Skeletal muscle satellite cell (primary cell): ENCODE data around the gene ZNF521.

Source experiments
- H3K27me3 ChIP-seq: 2 replicates; pipeline ENCODE4 v1.7.0; 2013; ENCODE audit warnings: low read length; ENCODE audit not compliant: control insufficient read depth, insufficient read depth
- H3K36me3 ChIP-seq: 2 replicates; pipeline ENCODE4 v1.7.0; 2013; ENCODE audit warnings: mild to moderate bottlenecking, control low read depth, low read length; ENCODE audit not compliant: insufficient read depth
- H3K4me1 ChIP-seq: 2 replicates; pipeline ENCODE4 v1.7.0; 2013; ENCODE audit warnings: low read length; ENCODE audit not compliant: control insufficient read depth, insufficient read depth
- H3K4me2 ChIP-seq: 2 replicates; pipeline ENCODE4 v1.7.0; 2013; ENCODE audit warnings: mild to moderate bottlenecking, low read length
- H3K4me3 ChIP-seq: 2 replicates; pipeline ENCODE4 v1.7.0; 2013; ENCODE audit warnings: low read length
- H3K9ac ChIP-seq: 2 replicates; pipeline ENCODE4 v1.7.0; 2013; ENCODE audit warnings: mild to moderate bottlenecking, low read depth, low read length, moderate library complexity
- H3K9me3 ChIP-seq: replicated peaks from 2 replicates; pipeline ENCODE4 v1.7.0; 2013; ENCODE audit warnings: mild to moderate bottlenecking, control low read depth, low read length

The ZNF521 gene

GRCh38 chr18:25145731-25146511, 206.0 kb downstream of the ZNF521 start:
- Histone ChIP-seq H3K4me2 (no peak overlapping the region), H3K9ac (no peak overlapping the region), H3K27me3 (no peaks in the 10 kb centered on the region), H3K4me1 (peaks cover 9% of the 10 kb centered on the region), H3K36me3 (no peaks in the 10 kb centered on the region), H3K4me3 (no peak overlapping the region), H3K9me3 (no peaks in the 10 kb centered on the region)

- no peak overlapping the region for H3K9ac ChIP-seq
- no peaks in the 10 kb centered on the region for H3K9me3 ChIP-seq
- no peaks in the 10 kb centered on the region for H3K27me3 ChIP-seq
- H3K4me1 ChIP-seq, result peaks cover 9% of the 10 kb centered on the region
- H3K36me3 ChIP-seq, result no peaks in the 10 kb centered on the region
- no peak overlapping the region for H3K4me3 ChIP-seq
- H3K4me2 ChIP-seq, result no peak overlapping the region
Observed at GRCh38 chr18:25144820-25145219, 207.1 kb downstream of the ZNF521 start.

- Histone ChIP-seq H3K27me3 (no peaks in the 10 kb centered on the region), H3K36me3 (no peaks in the 10 kb centered on the region), H3K9ac (no peak overlapping the region), H3K9me3 (no peaks in the 10 kb centered on the region), H3K4me1 (peaks cover 9% of the 10 kb centered on the region), H3K4me3 (no peak overlapping the region), H3K4me2 (no peak overlapping the region)
Observed at GRCh38 chr18:25141886-25142285, 210.1 kb downstream of the ZNF521 start.

- Histone ChIP-seq H3K27me3 (no peaks in the 10 kb centered on the region), H3K4me1 (peaks cover 5% of the 10 kb centered on the region), H3K9me3 (no peaks in the 10 kb centered on the region), H3K9ac (no peak overlapping the region), H3K4me3 (no peak overlapping the region), H3K36me3 (no peaks in the 10 kb centered on the region), H3K4me2 (no peak overlapping the region)
Observed at GRCh38 chr18:25141399-25141798, 210.6 kb downstream of the ZNF521 start.

GRCh38 chr18:25140962-25141308, 211.0 kb downstream of the ZNF521 start:
- H3K4me1 ChIP-seq, result peaks cover 5% of the 10 kb centered on the region
- no peak overlapping the region for H3K4me3 ChIP-seq
- H3K4me2 ChIP-seq, result no peak overlapping the region
- no peaks in the 10 kb centered on the region for H3K36me3 ChIP-seq
- H3K9me3 ChIP-seq, result no peaks in the 10 kb centered on the region
- no peak overlapping the region for H3K9ac ChIP-seq
- no peaks in the 10 kb centered on the region for H3K27me3 ChIP-seq

- Histone ChIP-seq H3K4me2 (no peak overlapping the region), H3K4me1 (peaks cover 5% of the 10 kb centered on the region), H3K9ac (no peak overlapping the region), H3K27me3 (no peaks in the 10 kb centered on the region), H3K36me3 (no peaks in the 10 kb centered on the region), H3K4me3 (no peak overlapping the region), H3K9me3 (no peaks in the 10 kb centered on the region)
Observed at GRCh38 chr18:25140124-25140961, 211.6 kb downstream of the ZNF521 start.

GRCh38 chr18:25137197-25137472, 214.8 kb downstream of the ZNF521 start:
- H3K4me2 ChIP-seq, result no peak overlapping the region
- no peak overlapping the region for H3K4me3 ChIP-seq

GRCh38 chr18:25136416-25137196, 215.4 kb downstream of the ZNF521 start:
- no peaks in the 10 kb centered on the region for H3K4me1 ChIP-seq
- H3K4me2 ChIP-seq, result no peak overlapping the region
- H3K27me3 ChIP-seq, result no peaks in the 10 kb centered on the region
- H3K9ac ChIP-seq, result no peak overlapping the region
- H3K4me3 ChIP-seq, result no peak overlapping the region
- H3K36me3 ChIP-seq, result no peaks in the 10 kb centered on the region
- no peaks in the 10 kb centered on the region for H3K9me3 ChIP-seq

More at GRCh38 chr18:25137197-25137472, 214.8 kb downstream of the ZNF521 start:
- no peaks in the 10 kb centered on the region for H3K4me1 ChIP-seq
- H3K36me3 ChIP-seq, result no peaks in the 10 kb centered on the region
- H3K27me3 ChIP-seq, result no peaks in the 10 kb centered on the region
- no peak overlapping the region for H3K9ac ChIP-seq
- H3K9me3 ChIP-seq, result no peaks in the 10 kb centered on the region

- Histone ChIP-seq H3K27me3 (no peaks in the 10 kb centered on the region), H3K4me1 (no peaks in the 10 kb centered on the region), H3K9ac (no peak overlapping the region), H3K36me3 (no peaks in the 10 kb centered on the region), H3K9me3 (no peaks in the 10 kb centered on the region), H3K4me3 (no peak overlapping the region), H3K4me2 (no peak overlapping the region)
Observed at GRCh38 chr18:25134861-25135260, 217.1 kb downstream of the ZNF521 start.

- Histone ChIP-seq H3K4me3 (no peak overlapping the region), H3K4me1 (no peaks in the 10 kb centered on the region), H3K9ac (no peak overlapping the region), H3K4me2 (no peak overlapping the region), H3K9me3 (no peaks in the 10 kb centered on the region), H3K27me3 (no peaks in the 10 kb centered on the region), H3K36me3 (no peaks in the 10 kb centered on the region)
Observed at GRCh38 chr18:25133879-25134278, 218.1 kb downstream of the ZNF521 start.

GRCh38 chr18:25132786-25133496, 219.0 kb downstream of the ZNF521 start:
- Histone ChIP-seq H3K4me2 (no peak overlapping the region), H3K27me3 (no peaks in the 10 kb centered on the region), H3K4me3 (no peak overlapping the region), H3K36me3 (no peaks in the 10 kb centered on the region), H3K9ac (no peak overlapping the region), H3K9me3 (no peaks in the 10 kb centered on the region), H3K4me1 (no peaks in the 10 kb centered on the region)
